Transverse colon (tissue), 4 donors: ENCODE measurements around the gene MBNL2.

Experiments
- CTCF ChIP-seq, 5 experiments: fragments of 200-600 bp in 3 of 5; fragments of 450-650 bp in 2 of 5; sonication (generic) in 3 of 5; IDR thresholded peaks; 1 replicate in 2 of 5; 2 replicates in 3 of 5; pipeline ENCODE4 v1.5.1; 2016 to 2017; ENCODE audit warnings: antibody characterized with exemption in 5 of 5, inconsistent platforms in 3 of 5, mild to moderate bottlenecking in 2 of 5, moderate library complexity in 1 of 5
- EP300 ChIP-seq: sonication (generic); formaldehyde crosslinking; IDR thresholded peaks from one replicate; pipeline ENCODE4 v1.6.1; 2017; ENCODE audit warnings: antibody characterized with exemption, low read depth
- POLR2A ChIP-seq: fragments of 450-650 bp; IDR thresholded peaks from one replicate; pipeline ENCODE4 v1.6.1; 2016; ENCODE audit warnings: antibody characterized with exemption, mild to moderate bottlenecking, moderate library complexity
- POLR2AphosphoS5 ChIP-seq, 3 donors: sonication (generic); formaldehyde crosslinking; IDR thresholded peaks; one replicate each; pipeline ENCODE4 v1.6.1; 2016; ENCODE audit warnings: antibody characterized with exemption in 3 of 3

GRCh38 chr13:97219226-97219625 lies 2.9 kb upstream of the MBNL2 start:
- TF ChIP-seq POLR2A (no peak), CTCF (IDR thresholded peaks at IDR 0.05) (no peak), POLR2AphosphoS5 (IDR thresholded peaks at IDR 0.05) (no peak), EP300 (no peak)
